BLaER1 (cell line): ENCODE data around the gene ATP13A4.

Experiments
- H3K27ac ChIP-seq: shearing (Covaris generic); formaldehyde crosslinking; 2 replicates; pipeline ENCODE4 v1.8.1; 2022
- H3K27me3 ChIP-seq: shearing (Covaris generic); formaldehyde crosslinking; 2 replicates; pipeline ENCODE4 v1.8.1; 2022
- H3K36me3 ChIP-seq: shearing (Covaris generic); formaldehyde crosslinking; 2 replicates; pipeline ENCODE4 v1.8.1; 2022
- H3K4me1 ChIP-seq: shearing (Covaris generic); formaldehyde crosslinking; 2 replicates; pipeline ENCODE4 v1.8.1; 2022
- H3K4me2 ChIP-seq: shearing (Covaris generic); formaldehyde crosslinking; 2 replicates; pipeline ENCODE4 v1.8.1; 2022
- H3K4me3 ChIP-seq: shearing (Covaris generic); formaldehyde crosslinking; 2 replicates; pipeline ENCODE4 v1.8.1; 2022
- H3K9ac ChIP-seq: shearing (Covaris generic); formaldehyde crosslinking; 2 replicates; pipeline ENCODE4 v1.8.1; 2022
- H3K9me3 ChIP-seq: shearing (Covaris generic); formaldehyde crosslinking; 2 replicates; pipeline ENCODE4 v1.8.1; 2022
- H4K20me1 ChIP-seq: shearing (Covaris generic); formaldehyde crosslinking; 2 replicates; pipeline ENCODE4 v1.8.1; 2022
- Cebpa-rat ChIP-seq: shearing (Covaris generic); IDR thresholded peaks from 2 replicates; pipeline ENCODE4 v1.8.1; 2022

ATP13A4 gene

DNA sequence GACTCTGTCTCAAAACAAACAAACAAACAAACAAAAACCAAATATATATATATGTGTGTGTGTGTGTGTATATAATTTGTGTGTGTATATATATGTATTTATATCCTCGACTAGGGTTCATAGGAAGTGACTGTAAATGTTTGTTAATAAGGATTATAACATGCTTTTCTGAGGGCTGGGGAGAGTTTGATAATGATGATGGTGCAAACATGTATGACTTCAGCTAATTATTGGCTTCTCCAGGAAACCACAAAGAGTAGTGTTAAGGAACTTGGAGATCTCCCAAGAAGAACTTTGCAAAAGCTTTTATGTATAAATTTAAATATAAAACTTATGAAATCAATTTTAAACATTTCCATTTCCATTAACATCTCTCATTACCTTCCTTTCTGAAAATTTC is 34.4 kb upstream of the ATP13A4 start:
- Histone ChIP-seq H3K36me3 (no peaks in the 10 kb centered on the region), H3K4me2 (no peak overlapping the region), H4K20me1 (peaks cover 3% of the 10 kb centered on the region; the same call in 1 of the 2 replicates), H3K4me3 (no peak overlapping the region), H3K27ac (no peak overlapping the region), H3K27me3 (no peaks in the 10 kb centered on the region), H3K4me1 (peaks cover 12% of the 10 kb centered on the region), H3K9ac (no peak overlapping the region), H3K9me3 (no peaks in the 10 kb centered on the region)
- TF ChIP-seq Cebpa-rat, result no peak

DNA sequence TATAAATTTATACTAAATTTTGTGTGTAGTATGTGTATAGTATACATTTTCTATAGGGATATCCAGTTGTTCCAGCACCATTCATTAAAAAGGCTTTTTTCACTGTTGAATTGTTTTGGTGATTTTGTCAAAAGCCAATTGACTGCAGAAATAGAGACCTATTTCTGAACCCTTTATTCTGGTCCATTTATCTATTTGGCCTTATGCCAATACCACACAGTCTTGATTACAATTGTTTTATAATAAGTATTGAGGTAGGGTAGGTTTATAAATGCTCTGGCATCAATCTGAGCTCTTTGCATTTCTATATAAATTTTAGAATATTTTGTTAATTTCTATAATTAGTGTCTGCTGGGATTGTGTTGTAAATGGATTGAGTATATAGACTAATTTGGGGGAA is 31.8 kb upstream of the ATP13A4 start:
- TF ChIP-seq Cebpa-rat, result no peak
- H3K36me3 ChIP-seq, result no peaks in the 10 kb centered on the region
- no peaks in the 10 kb centered on the region for H3K9me3 ChIP-seq
- no peaks in the 10 kb centered on the region for H3K27me3 ChIP-seq
- no peaks in the 10 kb centered on the region for H3K4me1 ChIP-seq
- H3K4me2 ChIP-seq, result no peak overlapping the region
- no peak overlapping the region for H3K4me3 ChIP-seq
- no peaks in the 10 kb centered on the region for H4K20me1 ChIP-seq
- no peak overlapping the region for H3K27ac ChIP-seq
- H3K9ac ChIP-seq, result no peak overlapping the region

DNA sequence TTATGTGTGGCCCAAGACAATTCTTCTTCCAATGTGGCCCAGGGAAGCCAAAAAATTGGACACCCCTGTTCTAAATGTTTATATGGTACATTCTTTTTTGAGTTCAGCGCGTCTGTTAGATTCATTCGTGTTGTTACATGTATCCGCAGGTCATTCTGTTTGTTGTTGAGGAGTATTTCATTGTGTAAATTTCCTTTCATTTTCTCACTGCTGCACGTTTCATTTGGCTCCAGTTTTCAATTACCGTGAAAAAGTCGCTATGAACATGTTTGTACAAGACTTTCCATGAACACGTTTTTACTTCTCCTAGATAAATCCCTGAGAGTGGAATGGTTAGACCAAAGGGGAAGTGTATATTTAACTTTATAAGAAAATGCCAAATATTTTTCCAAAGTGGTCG is 30.8 kb upstream of the ATP13A4 start:
- Histone ChIP-seq H3K36me3 (no peaks in the 10 kb centered on the region), H3K9me3 (no peaks in the 10 kb centered on the region), H3K27me3 (no peaks in the 10 kb centered on the region), H3K4me1 (no peaks in the 10 kb centered on the region), H3K4me3 (no peak overlapping the region), H4K20me1 (no peaks in the 10 kb centered on the region), H3K27ac (no peak overlapping the region), H3K9ac (no peak overlapping the region), H3K4me2 (no peak overlapping the region)
- TF ChIP-seq Cebpa-rat, result no peak

DNA sequence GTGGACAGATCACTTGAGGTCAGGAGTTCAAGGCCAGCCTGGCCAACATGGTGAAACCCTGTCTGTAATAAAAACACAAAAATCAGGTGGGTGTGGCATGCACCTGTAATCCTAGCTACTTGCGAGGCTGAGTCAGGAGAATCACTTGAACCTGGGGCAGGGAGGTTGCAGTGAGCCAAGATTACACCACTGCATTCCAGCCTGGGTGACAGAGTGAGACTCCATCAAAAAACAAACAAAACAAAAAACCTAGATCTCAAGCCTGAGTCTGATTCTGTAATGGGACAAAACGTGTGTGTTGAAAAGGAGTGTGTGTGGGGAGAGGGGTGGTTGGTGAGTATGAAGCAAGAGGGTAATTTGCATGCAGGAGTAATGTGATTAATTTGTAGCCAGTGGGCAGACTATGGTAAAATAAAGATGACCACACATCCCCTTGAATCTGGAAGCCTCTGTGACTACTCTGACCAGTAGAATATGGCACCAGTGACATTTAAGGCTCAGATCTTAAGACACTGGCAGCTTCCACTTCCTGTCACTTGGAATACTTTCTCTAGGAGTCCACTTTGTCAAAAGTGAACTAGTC is 19.9 kb upstream of the ATP13A4 start:
- no peak overlapping the region for H3K4me2 ChIP-seq
- H3K27me3 ChIP-seq, result no peaks in the 10 kb centered on the region
- no peaks in the 10 kb centered on the region for H3K9me3 ChIP-seq
- no peak overlapping the region for H3K9ac ChIP-seq
- H3K27ac ChIP-seq, result no peak overlapping the region
- no peaks in the 10 kb centered on the region for H3K4me1 ChIP-seq
- H4K20me1 ChIP-seq, result no peaks in the 10 kb centered on the region
- TF ChIP-seq Cebpa-rat, result no peak
- H3K4me3 ChIP-seq, result no peak overlapping the region
- no peaks in the 10 kb centered on the region for H3K36me3 ChIP-seq

DNA sequence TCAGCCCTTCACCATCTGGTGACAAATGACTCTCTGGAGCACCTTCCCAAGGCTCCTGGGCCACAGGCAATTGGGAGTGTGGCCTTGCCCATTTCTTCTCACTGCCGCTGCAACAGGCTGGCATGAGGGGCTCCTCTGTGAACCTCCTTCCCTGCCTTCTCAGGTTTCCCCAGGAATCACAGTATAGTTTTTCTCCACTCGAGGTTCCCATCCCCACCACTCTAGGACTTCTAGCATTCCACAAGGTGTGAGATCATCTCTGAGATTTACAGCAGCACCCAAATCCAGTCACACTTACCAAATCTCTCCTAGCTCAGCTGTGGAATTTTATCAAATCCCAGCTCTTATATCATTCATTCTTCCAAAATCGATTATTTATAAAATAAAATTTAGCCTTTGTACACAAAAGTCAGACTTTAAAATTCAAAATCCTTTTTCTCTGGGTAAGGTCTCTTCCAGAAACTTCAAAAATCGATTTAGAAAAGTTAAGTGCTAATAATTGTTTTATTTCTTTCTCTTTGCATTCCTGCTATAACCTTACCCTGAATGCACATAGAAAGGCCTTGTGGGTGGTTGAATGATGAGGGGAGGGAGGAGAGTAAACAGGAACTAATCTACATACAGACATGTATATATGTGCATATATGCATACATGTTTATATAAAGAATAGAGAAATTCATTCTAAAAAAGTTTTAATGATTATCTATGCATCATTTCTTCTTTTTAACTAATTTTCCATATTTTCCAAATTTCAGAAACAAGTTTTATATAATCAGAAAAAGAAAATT is 18.9 kb upstream of the ATP13A4 start:
- H3K4me2 ChIP-seq, result no peak overlapping the region
- no peak overlapping the region for H3K27ac ChIP-seq
- no peak overlapping the region for H3K9ac ChIP-seq
- no peaks in the 10 kb centered on the region for H3K36me3 ChIP-seq
- H4K20me1 ChIP-seq, result no peaks in the 10 kb centered on the region
- no peaks in the 10 kb centered on the region for H3K9me3 ChIP-seq
- no peaks in the 10 kb centered on the region for H3K27me3 ChIP-seq
- H3K4me3 ChIP-seq, result no peak overlapping the region
- TF ChIP-seq Cebpa-rat, result no peak
- no peaks in the 10 kb centered on the region for H3K4me1 ChIP-seq

DNA sequence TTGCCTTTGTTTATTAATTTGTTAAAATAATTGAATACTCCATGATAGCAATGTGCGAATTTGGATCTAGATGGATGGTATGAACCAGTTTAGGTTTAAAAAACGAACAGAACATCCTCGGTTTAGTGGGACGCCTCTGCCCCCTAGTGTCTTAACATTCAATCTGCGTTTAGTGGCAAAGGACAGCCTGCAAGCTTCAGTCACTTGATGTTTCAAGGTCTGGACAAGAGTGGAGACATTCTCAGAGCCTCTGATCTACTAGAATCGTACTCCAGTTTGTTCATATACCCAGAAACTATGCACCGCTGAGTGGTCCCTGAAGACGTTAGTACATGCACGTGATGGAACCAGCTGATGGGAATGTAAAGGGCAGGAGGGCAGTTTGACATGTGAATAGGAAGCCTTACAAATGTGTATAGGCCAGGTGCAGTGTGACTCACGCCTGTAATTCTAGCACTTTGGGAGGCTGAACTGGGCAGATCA is 17.8 kb upstream of the ATP13A4 start:
- no peak overlapping the region for H3K4me2 ChIP-seq
- H4K20me1 ChIP-seq, result no peaks in the 10 kb centered on the region
- no peaks in the 10 kb centered on the region for H3K4me1 ChIP-seq
- no peak for TF ChIP-seq Cebpa-rat
- H3K36me3 ChIP-seq, result no peaks in the 10 kb centered on the region
- H3K9ac ChIP-seq, result no peak overlapping the region
- no peak overlapping the region for H3K27ac ChIP-seq
- no peaks in the 10 kb centered on the region for H3K27me3 ChIP-seq
- H3K4me3 ChIP-seq, result no peak overlapping the region
- H3K9me3 ChIP-seq, result no peaks in the 10 kb centered on the region

DNA sequence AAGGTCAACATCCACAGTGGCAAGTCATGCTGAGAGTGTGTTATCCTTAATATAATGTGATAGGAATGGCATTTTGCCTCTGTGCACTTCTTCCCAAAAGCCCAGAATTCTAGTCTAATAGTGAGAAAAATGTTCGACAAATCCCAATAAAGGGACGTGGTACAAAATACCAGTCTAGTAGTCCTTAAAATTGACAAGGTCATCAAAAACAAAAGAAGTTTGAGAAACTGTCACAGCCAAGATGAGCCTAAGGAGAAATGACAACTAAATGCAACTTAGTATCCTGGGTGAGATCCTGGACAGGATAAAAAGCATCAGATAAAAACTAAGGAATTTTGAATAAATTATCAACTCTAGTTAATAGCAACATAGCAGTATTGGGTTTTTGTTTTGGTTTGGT is 14.4 kb upstream of the ATP13A4 start:
- no peak for TF ChIP-seq Cebpa-rat
- Histone ChIP-seq H3K4me1 (no peaks in the 10 kb centered on the region), H3K27me3 (no peaks in the 10 kb centered on the region), H3K4me3 (no peak overlapping the region), H3K36me3 (no peaks in the 10 kb centered on the region), H3K27ac (no peak overlapping the region), H3K4me2 (no peak overlapping the region), H3K9me3 (no peaks in the 10 kb centered on the region), H4K20me1 (no peaks in the 10 kb centered on the region), H3K9ac (no peak overlapping the region)

DNA sequence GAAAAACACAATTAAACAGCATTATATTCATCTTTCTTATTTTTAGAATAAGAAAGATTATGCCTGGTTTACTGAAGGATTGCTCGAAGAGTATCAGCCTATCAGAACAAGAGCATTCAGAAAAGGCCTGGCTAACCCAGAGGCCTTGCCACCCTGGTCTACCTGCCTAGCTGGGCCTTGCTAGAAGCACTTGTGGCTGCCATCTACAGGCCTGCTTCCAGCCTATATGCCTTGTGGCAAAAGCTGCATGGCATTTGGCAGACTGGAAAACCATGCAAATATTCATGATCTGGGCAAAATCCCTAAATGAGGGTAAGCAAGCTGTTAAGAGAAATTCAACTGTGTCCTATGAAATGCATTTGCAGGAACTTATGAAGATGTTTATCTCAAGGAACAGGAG is 9.3 kb upstream of the ATP13A4 start:
- no peaks in the 10 kb centered on the region for H3K36me3 ChIP-seq
- no peak overlapping the region for H3K27ac ChIP-seq
- no peak overlapping the region for H3K4me3 ChIP-seq
- no peaks in the 10 kb centered on the region for H3K4me1 ChIP-seq
- no peak for TF ChIP-seq Cebpa-rat
- no peaks in the 10 kb centered on the region for H4K20me1 ChIP-seq
- no peaks in the 10 kb centered on the region for H3K9me3 ChIP-seq
- H3K4me2 ChIP-seq, result no peak overlapping the region
- no peak overlapping the region for H3K9ac ChIP-seq
- no peaks in the 10 kb centered on the region for H3K27me3 ChIP-seq

DNA sequence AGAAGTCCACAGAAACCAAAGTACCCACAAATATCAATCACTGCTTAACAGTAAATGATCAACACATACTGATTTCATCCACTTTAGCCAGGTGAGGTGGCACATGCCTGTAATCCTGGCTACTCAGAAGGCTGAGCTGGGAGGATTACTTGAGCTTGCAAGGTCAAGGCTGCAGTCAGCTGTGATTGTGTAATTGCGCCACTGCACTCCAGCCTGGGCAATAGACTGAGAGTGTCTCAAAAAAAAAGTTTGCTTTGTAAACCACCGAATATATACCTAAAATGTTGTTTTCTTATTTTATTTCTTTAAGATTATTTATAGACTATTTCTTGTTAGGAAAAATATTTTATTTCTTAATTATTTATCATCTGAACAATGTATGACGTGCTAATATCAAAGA is 8.7 kb upstream of the ATP13A4 start:
- H3K9ac ChIP-seq, result no peak overlapping the region
- no peaks in the 10 kb centered on the region for H3K36me3 ChIP-seq
- no peaks in the 10 kb centered on the region for H3K9me3 ChIP-seq
- no peak overlapping the region for H3K4me2 ChIP-seq
- H4K20me1 ChIP-seq, result no peaks in the 10 kb centered on the region
- TF ChIP-seq Cebpa-rat, result no peak
- no peaks in the 10 kb centered on the region for H3K27me3 ChIP-seq
- H3K27ac ChIP-seq, result no peak overlapping the region
- H3K4me1 ChIP-seq, result no peaks in the 10 kb centered on the region
- H3K4me3 ChIP-seq, result no peak overlapping the region

DNA sequence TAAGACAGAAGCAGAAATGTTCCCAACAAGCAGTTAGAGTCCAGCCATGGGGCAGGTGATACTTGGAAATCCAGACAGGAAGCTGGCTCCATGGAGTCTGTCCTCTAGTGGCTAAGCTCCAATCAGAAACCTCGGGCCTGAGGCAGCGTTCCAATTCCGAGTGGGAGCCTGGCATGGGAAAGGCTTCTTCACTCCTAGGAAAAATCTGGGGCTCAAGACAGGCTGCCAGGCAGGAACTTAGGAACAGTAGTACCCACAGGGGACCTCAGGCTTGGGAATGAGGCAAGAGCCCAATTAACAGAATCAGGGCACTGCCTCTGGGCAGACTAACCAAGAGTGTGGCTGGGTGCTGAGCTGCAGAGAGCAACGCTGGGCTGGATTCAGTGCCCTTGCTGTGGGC is 6.2 kb upstream of the ATP13A4 start:
- Histone ChIP-seq H4K20me1 (no peaks in the 10 kb centered on the region), H3K9ac (no peak overlapping the region), H3K4me3 (no peak overlapping the region), H3K36me3 (no peaks in the 10 kb centered on the region), H3K27me3 (no peaks in the 10 kb centered on the region), H3K9me3 (no peaks in the 10 kb centered on the region), H3K4me1 (no peaks in the 10 kb centered on the region), H3K4me2 (no peak overlapping the region), H3K27ac (no peak overlapping the region)
- no peak for TF ChIP-seq Cebpa-rat
